ENCODE results near the gene TAF15. TPM values are rescaled to one million over a fixed set of nuclear protein-coding genes. Genes with fewer than 3 reads are reported as not detected.

Gene TAF15
- total RNA-seq, 4 donors from 2014 or later: 25.2 to 39.5 (median 31.6) TPM

DNA sequence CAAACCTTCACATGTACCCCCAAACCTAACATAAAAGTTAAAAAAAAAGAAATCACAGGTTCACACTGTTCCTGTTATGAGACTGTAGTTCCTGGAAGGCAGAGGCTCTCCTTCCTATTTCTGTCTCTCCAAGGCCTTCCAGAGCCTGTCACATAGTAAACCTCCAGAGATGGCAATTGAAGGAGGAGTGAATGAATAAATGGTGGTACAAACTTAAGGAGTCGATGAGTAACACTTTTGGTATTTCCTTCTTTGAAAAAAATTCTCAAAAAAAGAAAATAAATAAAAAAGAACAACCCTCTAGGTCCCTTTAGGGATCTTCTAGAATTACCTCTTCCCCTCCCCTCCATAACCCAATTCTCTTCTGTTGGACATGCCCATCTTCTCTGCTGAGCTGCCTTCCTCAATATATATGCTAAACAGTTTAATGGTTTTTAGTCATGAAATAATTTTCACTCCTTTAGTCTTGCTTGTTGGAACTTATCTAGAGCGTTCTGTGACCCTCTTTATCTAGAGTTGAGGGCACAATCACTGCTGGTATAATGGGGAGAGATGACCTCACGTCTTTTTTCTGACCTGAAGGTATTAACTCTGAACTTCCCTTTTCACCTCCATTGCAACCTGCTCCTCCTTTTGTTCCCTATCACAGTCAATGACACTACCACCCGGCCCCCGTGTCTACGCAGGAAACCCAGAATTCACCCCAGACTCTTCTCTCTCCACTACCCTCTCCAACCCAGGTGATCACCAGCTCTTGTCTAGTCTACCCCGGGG lies 1.7 kb upstream of the TAF15 start:
- Histone ChIP-seq H3K36me3 (no peaks in the 10 kb centered on the region), H3K27ac (no peak overlapping the region), H3K4me3 (no peak overlapping the region), H3K27me3 (no peaks in the 10 kb centered on the region), H3K4me1 (peaks cover 21 to 27% of the 10 kb centered on the region in 2 donors), H3K9me3 (no peaks in the 10 kb centered on the region)
- no peak for TF ChIP-seq POLR2A (IDR thresholded peaks at IDR 0.05)
- TF ChIP-seq, protein P1, sequence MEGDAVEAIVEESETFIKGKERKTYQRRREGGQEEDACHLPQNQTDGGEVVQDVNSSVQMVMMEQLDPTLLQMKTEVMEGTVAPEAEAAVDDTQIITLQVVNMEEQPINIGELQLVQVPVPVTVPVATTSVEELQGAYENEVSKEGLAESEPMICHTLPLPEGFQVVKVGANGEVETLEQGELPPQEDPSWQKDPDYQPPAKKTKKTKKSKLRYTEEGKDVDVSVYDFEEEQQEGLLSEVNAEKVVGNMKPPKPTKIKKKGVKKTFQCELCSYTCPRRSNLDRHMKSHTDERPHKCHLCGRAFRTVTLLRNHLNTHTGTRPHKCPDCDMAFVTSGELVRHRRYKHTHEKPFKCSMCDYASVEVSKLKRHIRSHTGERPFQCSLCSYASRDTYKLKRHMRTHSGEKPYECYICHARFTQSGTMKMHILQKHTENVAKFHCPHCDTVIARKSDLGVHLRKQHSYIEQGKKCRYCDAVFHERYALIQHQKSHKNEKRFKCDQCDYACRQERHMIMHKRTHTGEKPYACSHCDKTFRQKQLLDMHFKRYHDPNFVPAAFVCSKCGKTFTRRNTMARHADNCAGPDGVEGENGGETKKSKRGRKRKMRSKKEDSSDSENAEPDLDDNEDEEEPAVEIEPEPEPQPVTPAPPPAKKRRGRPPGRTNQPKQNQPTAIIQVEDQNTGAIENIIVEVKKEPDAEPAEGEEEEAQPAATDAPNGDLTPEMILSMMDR (IDR thresholded peaks at IDR 0.05 in 4 of 5, conservative IDR thresholded peaks at IDR 0.05 in 1 of 5): no peak
- ATAC-seq: no peak
- no peak for DNase-seq
- in situ Hi-C loops (cut with MboI; ENCODE audit: low sequenced_read_pairs in 4 of 4) (loop anchor here in 3 of 4 donors (5.0 to 10.0 kb wide), 3 partner anchors 40 to 53 kb away; partner anchors contain the start of genes C17orf50 (in 1 of the 3) and GAS2L2 (in 1 of the 3)), intact Hi-C loops (cut with DNase I; ENCODE audit: low total_unique reads) (loop anchor here (5.0 to 10.0 kb wide), 2 partner anchors 230 to 677 kb away; partner anchors contain the start of genes PEX12 and ZNHIT3)

DNA sequence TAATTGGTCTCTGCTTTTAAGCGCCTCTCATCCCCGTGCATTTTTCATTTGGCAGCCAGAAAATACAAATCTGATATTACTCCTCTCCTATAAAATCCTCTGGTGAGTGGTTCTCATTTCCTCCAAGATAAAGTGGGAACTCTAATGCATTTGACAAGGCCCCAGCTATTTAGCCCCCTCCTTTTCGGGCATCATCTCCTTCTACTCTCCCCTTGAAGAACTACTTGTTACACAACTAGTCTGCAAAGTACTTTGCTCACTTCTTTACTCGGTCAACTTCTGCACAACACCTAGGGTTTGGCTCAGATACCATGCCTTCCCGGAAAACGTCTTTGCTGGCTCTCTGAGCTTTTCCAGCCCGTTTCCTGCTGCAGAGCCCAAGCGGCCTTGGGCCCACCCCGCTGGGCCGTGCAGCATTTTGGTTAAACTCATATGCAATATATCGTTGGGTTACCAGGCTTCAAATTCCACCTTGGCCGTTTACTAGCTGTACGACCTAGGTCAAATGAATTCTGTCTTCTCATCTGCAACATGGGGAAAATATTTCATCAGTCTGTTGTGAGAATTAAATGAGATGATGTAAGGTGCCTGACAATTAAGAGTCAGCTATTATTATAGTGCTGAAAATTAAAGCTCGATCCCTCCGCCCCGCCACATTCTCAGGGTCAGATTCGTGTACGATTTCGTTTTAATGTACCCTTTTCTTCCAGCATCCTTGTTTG lies 883 bp upstream of the TAF15 start:
- Histone ChIP-seq H3K27me3 (no peaks in the 10 kb centered on the region), H3K36me3 (no peaks in the 10 kb centered on the region), H3K4me3 (peak overlapping the region; percentile 75 to 98 (median 88)), H3K27ac (peak overlapping the region; percentile 90 to 99 (median 94)), H3K4me1 (peaks cover 21 to 34% of the 10 kb centered on the region in 2 donors), H3K9me3 (no peaks in the 10 kb centered on the region)
- DNase-seq (no peak), ATAC-seq (no peak)
- in situ Hi-C loops (cut with MboI; ENCODE audit: low sequenced_read_pairs in 4 of 4): loop anchor here in 3 of 4 donors (5.0 to 10.0 kb wide), 3 partner anchors 41 to 54 kb away; partner anchors contain the start of genes C17orf50 (in 1 of the 3) and GAS2L2 (in 1 of the 3)
- TF ChIP-seq, protein P1 (IDR thresholded peaks at IDR 0.05 in 4 of 5, conservative IDR thresholded peaks at IDR 0.05 in 1 of 5): no peak
- no peak for TF ChIP-seq POLR2A (IDR thresholded peaks at IDR 0.05)
- intact Hi-C loops (cut with DNase I; ENCODE audit: low total_unique reads): loop anchor here (5.0 to 10.0 kb wide), 2 partner anchors 231 to 676 kb away; partner anchors contain the start of genes PEX12 and ZNHIT3

DNA sequence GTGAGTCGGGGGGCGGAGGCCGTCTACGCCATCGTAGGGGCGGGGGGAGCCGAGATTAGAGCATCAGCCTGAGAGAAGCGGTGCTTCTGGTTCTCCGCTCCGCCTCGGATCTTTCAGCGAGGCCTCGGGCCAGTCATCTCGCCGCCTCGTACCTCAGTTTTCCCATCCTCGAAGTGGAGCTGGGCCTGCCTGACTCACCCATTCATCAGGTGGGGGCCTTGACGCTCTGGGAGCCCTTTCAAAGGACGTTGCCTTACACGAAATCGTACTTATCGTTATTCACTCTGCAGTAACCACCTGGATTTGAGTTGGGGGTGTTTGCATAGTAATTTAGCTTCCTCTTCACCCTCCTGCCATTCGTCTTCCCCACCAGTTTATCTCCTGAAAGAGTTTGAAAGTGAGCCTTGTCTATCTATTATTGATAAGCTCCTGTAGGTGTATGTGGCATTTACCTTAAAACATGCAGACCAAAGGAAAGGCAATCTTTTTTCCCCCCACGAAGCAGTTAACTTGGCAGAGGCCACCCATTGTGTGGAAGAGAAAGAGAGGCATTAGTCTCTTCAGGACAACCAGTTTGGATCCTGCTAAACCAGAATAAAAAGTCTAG lies 674 bp downstream of the TAF15 start:
- ATAC-seq (peak; percentile 5 to 12), DNase-seq (no peak)
- peak overlapping the region; percentile 75 to 98 (median 88) for H3K4me3 ChIP-seq
- TF ChIP-seq, protein P1 (IDR thresholded peaks at IDR 0.05 in 4 of 5, conservative IDR thresholded peaks at IDR 0.05 in 1 of 5): no peak
- no peak for TF ChIP-seq POLR2A (IDR thresholded peaks at IDR 0.05)
- peaks cover 26 to 37% of the 10 kb centered on the region in 2 donors for H3K4me1 ChIP-seq
- no peaks in the 10 kb centered on the region for H3K9me3 ChIP-seq
- H3K27me3 ChIP-seq: no peaks in the 10 kb centered on the region
- H3K36me3 ChIP-seq: no peaks in the 10 kb centered on the region
- in situ Hi-C loops (cut with MboI; ENCODE audit: low sequenced_read_pairs in 4 of 4) (loop anchor here in 3 of 4 donors (5.0 to 10.0 kb wide), 3 partner anchors 43 to 55 kb away; partner anchors contain the start of genes C17orf50 (in 1 of the 3) and GAS2L2 (in 1 of the 3)), intact Hi-C loops (cut with DNase I; ENCODE audit: low total_unique reads) (loop anchor here (1.0 to 10.0 kb wide), 3 partner anchors 46 to 675 kb away; partner anchors contain the start of genes PEX12 and ZNHIT3)
- H3K27ac ChIP-seq: peak overlapping the region; percentile 90 to 99 (median 94)

DNA sequence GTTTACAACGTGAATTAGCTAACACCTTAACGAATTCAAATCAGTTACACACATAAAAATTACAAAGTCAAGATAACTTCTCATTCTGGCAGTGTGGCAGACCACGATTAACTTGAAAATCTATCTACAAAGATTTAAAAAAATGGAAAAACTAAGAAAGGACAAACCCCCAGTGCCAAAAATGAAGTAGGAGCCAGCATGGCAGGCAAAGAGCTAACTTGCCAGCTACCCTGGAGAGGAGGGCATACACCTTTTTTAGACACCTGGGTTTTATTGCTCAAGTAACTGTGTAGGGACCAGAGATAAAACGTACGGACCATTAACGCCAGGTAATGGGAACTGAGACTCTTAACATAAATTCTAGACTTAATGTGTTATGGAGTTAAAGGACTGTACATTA lies 2.5 kb downstream of the TAF15 start:
- intact Hi-C loops (cut with DNase I; ENCODE audit: low total_unique reads) (no loop called here), in situ Hi-C loops (cut with MboI; ENCODE audit: low sequenced_read_pairs in 4 of 4) (no loop called here)
- ATAC-seq: no peak
- H3K9me3 ChIP-seq: no peaks in the 10 kb centered on the region
- H3K27ac ChIP-seq: no peak overlapping the region
- H3K36me3 ChIP-seq: no peaks in the 10 kb centered on the region
- TF ChIP-seq, protein P1 (IDR thresholded peaks at IDR 0.05 in 4 of 5, conservative IDR thresholded peaks at IDR 0.05 in 1 of 5): no peak
- TF ChIP-seq POLR2A (IDR thresholded peaks at IDR 0.05): no peak
- H3K4me1 ChIP-seq: peaks cover 35 to 44% of the 10 kb centered on the region in 2 donors
- H3K4me3 ChIP-seq: no peak overlapping the region
- no peak for DNase-seq
- no peaks in the 10 kb centered on the region for H3K27me3 ChIP-seq

Measured in gastrocnemius medialis (tissue), 4 donors.